ENCODE results near the gene ZBTB7C.

GRCh38 chr18:48126240-48126639, 282.9 kb downstream of the ZBTB7C start:
- TF ChIP-seq, protein P1, sequence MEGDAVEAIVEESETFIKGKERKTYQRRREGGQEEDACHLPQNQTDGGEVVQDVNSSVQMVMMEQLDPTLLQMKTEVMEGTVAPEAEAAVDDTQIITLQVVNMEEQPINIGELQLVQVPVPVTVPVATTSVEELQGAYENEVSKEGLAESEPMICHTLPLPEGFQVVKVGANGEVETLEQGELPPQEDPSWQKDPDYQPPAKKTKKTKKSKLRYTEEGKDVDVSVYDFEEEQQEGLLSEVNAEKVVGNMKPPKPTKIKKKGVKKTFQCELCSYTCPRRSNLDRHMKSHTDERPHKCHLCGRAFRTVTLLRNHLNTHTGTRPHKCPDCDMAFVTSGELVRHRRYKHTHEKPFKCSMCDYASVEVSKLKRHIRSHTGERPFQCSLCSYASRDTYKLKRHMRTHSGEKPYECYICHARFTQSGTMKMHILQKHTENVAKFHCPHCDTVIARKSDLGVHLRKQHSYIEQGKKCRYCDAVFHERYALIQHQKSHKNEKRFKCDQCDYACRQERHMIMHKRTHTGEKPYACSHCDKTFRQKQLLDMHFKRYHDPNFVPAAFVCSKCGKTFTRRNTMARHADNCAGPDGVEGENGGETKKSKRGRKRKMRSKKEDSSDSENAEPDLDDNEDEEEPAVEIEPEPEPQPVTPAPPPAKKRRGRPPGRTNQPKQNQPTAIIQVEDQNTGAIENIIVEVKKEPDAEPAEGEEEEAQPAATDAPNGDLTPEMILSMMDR (IDR thresholded peaks at IDR 0.05), result no peak
- no peak for TF ChIP-seq MEF2A (IDR thresholded peaks at IDR 0.05; ENCODE audit: borderline replicate concordance, low read depth)

Measured in SK-N-SH (cell line).